Colonic mucosa (tissue), 4 donors: ENCODE results near the gene CELF1. TPM values are rescaled to one million over a fixed set of nuclear protein-coding genes. Genes with fewer than 3 reads are reported as not detected.

Experiments used
- DNase-seq: peaks from one replicate; pipeline ENCODE4 v3.0.0-alpha.2; 2020
- H3K27ac ChIP-seq: fragments of 200-600 bp; one replicate; pipeline ENCODE4 v1.8.0; 2021
- H3K27me3 ChIP-seq: fragments of 200-600 bp; one replicate; pipeline ENCODE4 v1.8.0; 2021
- H3K36me3 ChIP-seq: fragments of 200-600 bp; one replicate; pipeline ENCODE4 v1.8.0; 2021
- H3K4me1 ChIP-seq: fragments of 200-600 bp; one replicate; pipeline ENCODE4 v1.8.0; 2021; ENCODE audit warnings: mild to moderate bottlenecking
- H3K4me3 ChIP-seq: fragments of 200-600 bp; one replicate; pipeline ENCODE4 v1.8.0; 2021
- H3K9ac ChIP-seq, 2 donors: one replicate each; pipeline ENCODE4 v1.7.0; 2013; ENCODE audit warnings: control low read depth in 2 of 2, low read depth in 2 of 2, low read length in 2 of 2
- H3K9me3 ChIP-seq: fragments of 200-600 bp; one replicate; pipeline ENCODE4 v1.8.0; 2021
- intact Hi-C: fragments of 100-400 bp; cut with DNase I; formaldehyde crosslinking; loops from one replicate; pipeline ENCODE4 v1.14.1; 2022
- total RNA-seq, 2 donors: library from RNA; stranded (reverse); fragmentation: NEBNext Ultra II Directional in 1 of 2; extraction: Animal tissue kit (Norgen Biotek cat#: 25700) in 1 of 2; gene quantifications; one replicate each; pipeline ENCODE4 v1.2.1, GENCODE V29; 2021
- TF ChIP-seq, protein P1 (sequence below): fragments of 200-600 bp; IDR thresholded peaks from one replicate; pipeline ENCODE4 v1.8.0; 2022; ENCODE audit warnings: antibody characterized with exemption, mild to moderate bottlenecking
- donor health status: healthy.
- donor health status: DM: no; HTN: no; CAD: no.
- donor health status: DM: no; HTN: no; CAD: no.

Gene CELF1
- total RNA-seq = 10 to 100 TPM; 76.1 to 96.8 TPM

DNA sequence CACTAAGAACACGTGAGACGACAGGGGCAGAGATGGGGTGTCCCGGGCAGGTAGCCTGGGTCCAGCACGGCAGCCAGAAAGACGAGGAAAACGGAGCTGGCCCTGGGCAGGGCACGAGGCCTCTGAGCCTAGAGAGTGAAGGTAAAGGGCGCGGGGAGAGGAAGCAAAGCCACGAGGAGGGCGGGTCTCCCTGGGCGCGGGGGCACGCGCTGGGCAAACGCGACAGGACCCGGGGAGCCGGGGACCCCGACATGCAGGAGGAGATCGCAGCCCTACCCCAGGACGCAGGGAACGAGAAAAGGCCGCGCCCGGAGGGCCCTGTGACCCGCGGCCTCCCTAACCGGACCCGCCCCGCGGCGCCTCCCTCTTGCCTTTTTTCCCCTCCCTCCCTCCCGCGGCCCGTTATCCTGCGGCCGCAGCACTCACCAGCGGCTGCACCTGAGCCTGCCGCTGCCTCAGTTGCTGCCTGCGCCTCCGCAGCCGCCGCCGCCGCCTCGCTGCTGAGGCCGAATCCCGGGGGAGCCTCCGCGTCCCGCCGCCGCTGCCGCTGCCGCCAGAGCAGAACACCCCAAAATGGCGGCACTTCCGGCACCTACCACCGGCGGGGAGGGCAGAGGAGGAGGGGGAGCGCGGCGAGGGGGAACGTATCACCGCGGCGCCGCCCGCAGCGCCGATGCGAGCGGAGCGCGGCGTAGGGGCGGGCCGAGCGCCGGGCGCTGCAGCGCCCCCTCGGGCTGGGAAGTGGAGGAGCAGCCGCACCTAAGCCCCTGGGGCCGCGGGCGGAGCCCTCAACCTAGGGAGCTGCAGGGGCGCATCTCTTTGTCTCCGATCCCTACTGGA lies at the start of gene CELF1:
Gene CELF1, minus strand, starts transcription at position 567 of the 840 bp plus-strand sequence. CDS start 53,609 bp downstream, outside the sequence.
- intact Hi-C loops = no loop called here
- H3K36me3 ChIP-seq = no peaks in the 10 kb centered on the region
- H3K9ac ChIP-seq = peak within 1 kb of the TSS; percentile 86 to 96
- H3K27me3 ChIP-seq = no peaks in the 10 kb centered on the region
- no peaks in the 10 kb centered on the region for H3K4me1 ChIP-seq
- peak; percentile 92 for DNase-seq
- H3K9me3 ChIP-seq = no peaks in the 10 kb centered on the region
- H3K4me3 ChIP-seq = peak within 1 kb of the TSS; percentile 90
- TF ChIP-seq, protein P1, sequence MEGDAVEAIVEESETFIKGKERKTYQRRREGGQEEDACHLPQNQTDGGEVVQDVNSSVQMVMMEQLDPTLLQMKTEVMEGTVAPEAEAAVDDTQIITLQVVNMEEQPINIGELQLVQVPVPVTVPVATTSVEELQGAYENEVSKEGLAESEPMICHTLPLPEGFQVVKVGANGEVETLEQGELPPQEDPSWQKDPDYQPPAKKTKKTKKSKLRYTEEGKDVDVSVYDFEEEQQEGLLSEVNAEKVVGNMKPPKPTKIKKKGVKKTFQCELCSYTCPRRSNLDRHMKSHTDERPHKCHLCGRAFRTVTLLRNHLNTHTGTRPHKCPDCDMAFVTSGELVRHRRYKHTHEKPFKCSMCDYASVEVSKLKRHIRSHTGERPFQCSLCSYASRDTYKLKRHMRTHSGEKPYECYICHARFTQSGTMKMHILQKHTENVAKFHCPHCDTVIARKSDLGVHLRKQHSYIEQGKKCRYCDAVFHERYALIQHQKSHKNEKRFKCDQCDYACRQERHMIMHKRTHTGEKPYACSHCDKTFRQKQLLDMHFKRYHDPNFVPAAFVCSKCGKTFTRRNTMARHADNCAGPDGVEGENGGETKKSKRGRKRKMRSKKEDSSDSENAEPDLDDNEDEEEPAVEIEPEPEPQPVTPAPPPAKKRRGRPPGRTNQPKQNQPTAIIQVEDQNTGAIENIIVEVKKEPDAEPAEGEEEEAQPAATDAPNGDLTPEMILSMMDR = peak; percentile 81
- H3K27ac ChIP-seq = peak within 1 kb of the TSS; percentile 95

DNA sequence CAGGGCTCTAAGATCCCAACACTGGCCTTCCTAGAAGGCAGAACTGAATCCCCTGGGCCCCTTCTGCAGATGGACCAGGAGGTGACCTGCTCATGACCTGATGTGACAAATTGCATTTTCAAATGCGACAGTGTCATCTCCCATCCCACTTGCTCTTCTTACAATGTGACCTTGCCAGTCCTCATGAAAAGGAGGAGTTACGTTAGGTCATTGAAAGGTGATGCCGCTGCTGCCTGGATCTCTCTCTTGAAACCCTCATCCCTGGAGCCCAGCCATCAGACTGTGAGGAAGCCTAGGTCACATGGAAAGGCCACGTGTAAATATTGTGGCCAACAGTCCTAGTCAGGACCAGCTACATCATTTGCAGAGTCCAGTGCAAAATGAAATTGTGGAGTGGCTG lies 47.0 kb upstream of the CELF1 start:
- DNase-seq = no peak
- Histone ChIP-seq H3K36me3 (no peaks in the 10 kb centered on the region), H3K9ac (no peak overlapping the region), H3K4me1 (no peaks in the 10 kb centered on the region), H3K27ac (no peak overlapping the region), H3K9me3 (no peaks in the 10 kb centered on the region), H3K27me3 (no peaks in the 10 kb centered on the region), H3K4me3 (no peak overlapping the region)
- TF ChIP-seq, protein P1 = no peak
- intact Hi-C loops = no loop called here

DNA sequence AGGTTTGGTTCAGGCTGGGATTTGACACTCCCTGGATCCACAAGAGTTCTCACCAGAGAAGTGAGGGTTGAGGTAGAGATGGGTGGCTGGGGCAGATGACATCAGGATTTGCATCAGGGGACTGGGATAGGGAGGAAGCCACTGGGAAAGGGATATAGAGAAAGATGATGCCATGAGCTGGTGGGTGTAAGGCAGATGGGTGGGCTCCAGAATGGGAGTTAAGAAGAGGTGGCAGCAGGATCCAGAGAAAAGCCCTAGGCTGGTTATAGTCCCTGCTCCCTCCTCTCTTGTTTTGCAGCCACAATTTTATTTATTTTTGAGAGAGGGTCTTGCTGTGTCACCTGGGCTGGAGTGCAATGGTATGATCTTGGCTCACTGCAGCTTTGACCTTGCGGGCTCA lies 43.0 kb upstream of the CELF1 start:
- no peak overlapping the region for H3K27ac ChIP-seq
- no peaks in the 10 kb centered on the region for H3K9me3 ChIP-seq
- no peak for DNase-seq
- no peaks in the 10 kb centered on the region for H3K36me3 ChIP-seq
- H3K9ac ChIP-seq = no peak overlapping the region
- no peak overlapping the region for H3K4me3 ChIP-seq
- intact Hi-C loops = no loop called here
- TF ChIP-seq, protein P1 = no peak
- H3K4me1 ChIP-seq = no peaks in the 10 kb centered on the region
- peaks cover 29% of the 10 kb centered on the region for H3K27me3 ChIP-seq

DNA sequence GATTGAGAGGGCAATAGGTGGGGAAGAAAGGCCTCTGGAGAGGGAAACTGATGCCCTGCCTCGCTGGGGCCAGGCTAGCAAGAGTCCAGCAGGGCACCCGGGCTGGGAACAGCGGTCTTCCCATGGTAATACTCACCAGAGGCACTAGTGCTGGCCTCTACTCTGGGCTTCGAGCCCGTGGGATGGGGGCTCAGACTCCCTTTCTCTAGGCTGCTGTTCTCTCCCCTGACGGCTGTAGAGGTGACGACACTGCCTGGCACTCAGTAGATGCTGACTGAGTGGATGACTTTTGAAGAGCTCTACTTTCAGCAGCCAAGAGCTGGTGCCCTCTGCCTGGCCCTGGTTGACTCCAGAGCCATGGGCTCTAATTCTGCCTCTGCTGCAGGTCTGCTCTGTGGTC lies 42.1 kb upstream of the CELF1 start:
- TF ChIP-seq, protein P1 = no peak
- H3K4me1 ChIP-seq = no peaks in the 10 kb centered on the region

DNA sequence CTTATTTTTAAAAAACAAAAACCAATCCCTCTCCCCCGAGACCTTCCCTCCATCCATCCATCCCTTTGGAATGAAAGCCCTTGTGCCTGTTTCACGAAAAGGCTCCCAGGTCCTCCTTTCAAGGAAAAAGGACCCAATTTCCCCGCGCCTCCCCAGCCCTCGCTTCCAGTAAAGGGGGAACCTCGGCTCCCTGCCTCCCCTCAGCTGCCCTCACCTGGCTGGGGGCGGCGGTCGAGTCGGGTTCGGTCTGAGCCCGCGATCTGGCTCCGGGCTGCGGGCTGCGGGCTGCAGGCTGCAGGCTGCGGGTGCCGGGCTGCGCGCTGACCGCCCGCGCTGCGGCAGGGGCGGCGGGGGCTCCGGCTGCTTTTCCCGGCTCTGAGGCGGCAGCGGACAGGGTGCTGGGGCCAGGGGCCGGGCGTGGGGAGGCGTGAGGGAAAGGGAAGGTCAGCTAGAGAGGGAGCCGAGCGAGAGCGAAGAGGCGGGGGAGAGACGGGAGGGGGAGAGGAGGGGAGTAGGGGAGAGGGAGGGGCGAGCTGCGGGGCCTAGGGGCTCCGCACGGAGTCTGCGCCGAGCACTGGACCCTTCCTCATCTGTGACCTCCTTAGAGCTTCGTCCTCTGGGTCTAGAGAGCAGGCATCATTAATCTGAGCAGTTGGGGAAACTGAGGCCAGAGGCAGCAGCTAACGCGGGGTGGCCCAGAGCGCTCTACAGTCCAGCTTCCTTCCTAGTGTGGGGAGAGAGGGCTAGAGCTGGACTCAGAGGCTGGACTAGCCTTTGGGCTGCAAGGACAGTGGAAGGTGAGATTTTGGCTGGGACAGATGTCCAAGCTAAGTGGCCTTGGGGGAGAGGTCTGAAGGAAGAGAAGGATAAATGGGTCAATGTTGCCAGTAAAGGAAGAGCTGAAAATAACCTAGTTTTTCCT lies 41.3 kb upstream of the CELF1 start, which contains the start of gene C1QTNF4:
Gene C1QTNF4, minus strand, starts transcription at position 478 of the 922 bp plus-strand sequence. CDS start 3,601 bp downstream, outside the sequence.
- intact Hi-C loops = no loop called here
- no peaks in the 10 kb centered on the region for H3K9me3 ChIP-seq
- H3K4me3 ChIP-seq = no peak within 1 kb of the TSS
- no peaks in the 10 kb centered on the region for H3K4me1 ChIP-seq
- H3K36me3 ChIP-seq = no peaks in the 10 kb centered on the region
- no peak within 1 kb of the TSS for H3K27ac ChIP-seq
- peaks cover 29% of the 10 kb centered on the region for H3K27me3 ChIP-seq
- H3K9ac ChIP-seq = no peak within 1 kb of the TSS
- TF ChIP-seq, protein P1 = no peak
- no peak for DNase-seq

More for the DNA sequence above, 42.1 kb upstream of the CELF1 start:
- Histone ChIP-seq H3K4me3 (no peak overlapping the region), H3K9me3 (no peaks in the 10 kb centered on the region), H3K27me3 (peaks cover 29% of the 10 kb centered on the region), H3K9ac (no peak overlapping the region), H3K27ac (no peak overlapping the region), H3K36me3 (no peaks in the 10 kb centered on the region)
- no peak for DNase-seq
- intact Hi-C loops = no loop called here
